Gastrocnemius medialis (tissue), 4 donors: ENCODE measurements around the gene PXMP2. TPM values are rescaled to one million over a fixed set of nuclear protein-coding genes. Genes with fewer than 3 reads are reported as not detected.

Source experiments
- ATAC-seq, 2 donors: fragments of 150-250 bp; one replicate each; pipeline ENCODE4 v1.9.1; 2016
- DNase-seq, 2 donors: peaks; one replicate each; pipeline ENCODE4 v3.0.0-alpha.2; 2019
- H3K27ac ChIP-seq, 4 donors: fragments of 200-600 bp; sonication (generic); 1 replicate in 1 of 4; 2 replicates in 3 of 4; pipeline ENCODE4 v1.5.1; 2016 to 2018; ENCODE audit warnings: mild to moderate bottlenecking in 2 of 4, moderate library complexity in 1 of 4
- H3K27me3 ChIP-seq, 3 donors: fragments of 200-600 bp; sonication (generic) in 2 of 3; 1 replicate in 1 of 3; 2 replicates in 2 of 3; pipeline versions ENCODE4 v1.5.1 to v1.6.0; 2016 to 2019; ENCODE audit warnings: mild to moderate bottlenecking in 1 of 3, moderate library complexity in 1 of 3
- H3K36me3 ChIP-seq, 2 donors: fragments of 200-600 bp; sonication (generic) in 1 of 2; one replicate each; pipeline ENCODE4 v1.5.1; 2017 to 2018
- H3K4me1 ChIP-seq, 2 donors: fragments of 200-600 bp; sonication (generic) in 1 of 2; one replicate each; pipeline ENCODE4 v1.5.1; 2016 to 2017; ENCODE audit warnings: mild to moderate bottlenecking in 2 of 2
- H3K4me3 ChIP-seq, 4 donors: fragments of 200-600 bp; sonication (generic) in 3 of 4; 1 replicate in 1 of 4; 2 replicates in 3 of 4; pipeline ENCODE4 v1.5.1; 2016 to 2019; ENCODE audit warnings: mild to moderate bottlenecking in 2 of 4
- H3K9me3 ChIP-seq, 3 donors: fragments of 200-600 bp; sonication (generic) in 2 of 3; 1 replicate in 1 of 3; 2 replicates in 2 of 3; pipeline ENCODE4 v1.5.1; 2016 to 2019
- POLR2A ChIP-seq, 2 donors: fragments of 450-650 bp; IDR thresholded peaks; one replicate each; pipeline ENCODE4 v1.6.1; 2017; ENCODE audit warnings: antibody characterized with exemption in 2 of 2, mild to moderate bottlenecking in 2 of 2, moderate library complexity in 2 of 2
- in situ Hi-C, 4 donors: fragments of 200-750 bp; cut with MboI; loops; one replicate each; pipeline versions ENCODE4 v1.15.0 to v1.8.0; 2017; ENCODE audit warnings: low sequenced_read_pairs in 4 of 4
- intact Hi-C: fragments of 100-400 bp; cut with DNase I; formaldehyde crosslinking; loops from one replicate; pipeline ENCODE4 v1.15.1; 2023; ENCODE audit warnings: low total_unique reads
- total RNA-seq, 4 donors: library from RNA; depleted of rRNA; stranded (reverse); fragments of >200 nt; gene quantifications; one replicate each; pipeline versions ENCODE4 v1.1.0 to v1.2.3, GENCODE V29; 2016
- TF ChIP-seq, protein P1 (sequence below), 5 experiments: fragments of 450-650 bp in 3 of 5; fragments of 200-600 bp in 2 of 5; sonication (generic) in 2 of 5; IDR thresholded peaks in 4 of 5; conservative IDR thresholded peaks in 1 of 5; 1 replicate in 4 of 5; 2 replicates in 1 of 5; pipeline ENCODE4 v1.5.1; 2016 to 2019; ENCODE audit warnings: antibody characterized with exemption in 5 of 5, mild to moderate bottlenecking in 3 of 5, moderate library complexity in 3 of 5

Gene PXMP2
- total RNA-seq, 4 donors from 2014 or later = 16.0 to 44.8 (median 38.6) TPM

GRCh38 chr12:132674561-132674960, 12.8 kb upstream of the PXMP2 start:
- H3K9me3 ChIP-seq = no peaks in the 10 kb centered on the region
- H3K27ac ChIP-seq = no peak overlapping the region
- no peaks in the 10 kb centered on the region for H3K4me1 ChIP-seq
- intact Hi-C loops = no loop called here
- TF ChIP-seq, protein P1, sequence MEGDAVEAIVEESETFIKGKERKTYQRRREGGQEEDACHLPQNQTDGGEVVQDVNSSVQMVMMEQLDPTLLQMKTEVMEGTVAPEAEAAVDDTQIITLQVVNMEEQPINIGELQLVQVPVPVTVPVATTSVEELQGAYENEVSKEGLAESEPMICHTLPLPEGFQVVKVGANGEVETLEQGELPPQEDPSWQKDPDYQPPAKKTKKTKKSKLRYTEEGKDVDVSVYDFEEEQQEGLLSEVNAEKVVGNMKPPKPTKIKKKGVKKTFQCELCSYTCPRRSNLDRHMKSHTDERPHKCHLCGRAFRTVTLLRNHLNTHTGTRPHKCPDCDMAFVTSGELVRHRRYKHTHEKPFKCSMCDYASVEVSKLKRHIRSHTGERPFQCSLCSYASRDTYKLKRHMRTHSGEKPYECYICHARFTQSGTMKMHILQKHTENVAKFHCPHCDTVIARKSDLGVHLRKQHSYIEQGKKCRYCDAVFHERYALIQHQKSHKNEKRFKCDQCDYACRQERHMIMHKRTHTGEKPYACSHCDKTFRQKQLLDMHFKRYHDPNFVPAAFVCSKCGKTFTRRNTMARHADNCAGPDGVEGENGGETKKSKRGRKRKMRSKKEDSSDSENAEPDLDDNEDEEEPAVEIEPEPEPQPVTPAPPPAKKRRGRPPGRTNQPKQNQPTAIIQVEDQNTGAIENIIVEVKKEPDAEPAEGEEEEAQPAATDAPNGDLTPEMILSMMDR (IDR thresholded peaks at IDR 0.05 in 4 of 5, conservative IDR thresholded peaks at IDR 0.05 in 1 of 5) = no peak
- TF ChIP-seq POLR2A (IDR thresholded peaks at IDR 0.05) = no peak
- H3K27me3 ChIP-seq = no peaks in the 10 kb centered on the region
- ATAC-seq (no peak), DNase-seq (no peak)
- no peak overlapping the region for H3K4me3 ChIP-seq
- peaks cover 7 to 67% of the 10 kb centered on the region in 2 donors for H3K36me3 ChIP-seq
- in situ Hi-C loops = no loop called here

- TF ChIP-seq, protein P1 (IDR thresholded peaks at IDR 0.05 in 4 of 5, conservative IDR thresholded peaks at IDR 0.05 in 1 of 5) = no peak
- TF ChIP-seq POLR2A (IDR thresholded peaks at IDR 0.05) = no peak
- Histone ChIP-seq H3K4me3 (no peak overlapping the region), H3K27ac (no peak overlapping the region), H3K9me3 (no peaks in the 10 kb centered on the region), H3K27me3 (no peaks in the 10 kb centered on the region), H3K4me1 (no peaks in the 10 kb centered on the region), H3K36me3 (peaks cover 7 to 62% of the 10 kb centered on the region in 2 donors)
- no peak for DNase-seq
- intact Hi-C loops = no loop called here
- no peak for ATAC-seq
- in situ Hi-C loops = no loop called here
Observed at GRCh38 chr12:132675757-132676432, 11.5 kb upstream of the PXMP2 start.

GRCh38 chr12:132677492-132677891, 9.9 kb upstream of the PXMP2 start:
- Histone ChIP-seq H3K4me3 (no peak overlapping the region), H3K27ac (no peak overlapping the region), H3K9me3 (no peaks in the 10 kb centered on the region), H3K36me3 (peaks cover 7 to 49% of the 10 kb centered on the region in 2 donors), H3K27me3 (no peaks in the 10 kb centered on the region), H3K4me1 (no peaks in the 10 kb centered on the region)
- DNase-seq (no peak), ATAC-seq (no peak)
- in situ Hi-C loops (no loop called here), intact Hi-C loops (no loop called here)
- TF ChIP-seq POLR2A (IDR thresholded peaks at IDR 0.05) = no peak
- TF ChIP-seq, protein P1 (IDR thresholded peaks at IDR 0.05 in 4 of 5, conservative IDR thresholded peaks at IDR 0.05 in 1 of 5) = no peak

DNA sequence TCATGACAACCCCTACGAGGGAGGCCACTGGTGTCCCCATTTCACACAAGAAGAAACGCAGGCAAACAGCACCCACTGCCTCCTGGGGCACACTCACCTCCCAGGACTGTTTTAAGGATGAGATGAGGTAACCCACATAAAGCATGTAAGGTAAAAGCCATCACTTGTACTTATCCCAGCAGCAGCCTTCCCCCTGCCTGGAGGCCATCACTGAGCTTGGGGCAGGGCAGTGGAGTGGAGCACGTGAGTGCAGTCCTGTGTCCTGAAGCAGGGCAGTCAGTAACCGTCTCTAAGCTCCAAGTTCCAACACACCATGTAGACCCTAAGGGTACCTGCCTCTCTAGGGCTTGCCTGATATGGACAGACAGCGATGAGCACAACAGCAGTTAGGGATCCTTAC, 2.0 kb upstream of the PXMP2 start:
- intact Hi-C loops (loop anchor here (5.0 kb wide), 1 partner anchor 77 kb away; the partner anchor contains the start of gene ANKLE2), in situ Hi-C loops (no loop called here)
- Histone ChIP-seq H3K27me3 (no peaks in the 10 kb centered on the region), H3K36me3 (no peaks in the 10 kb centered on the region), H3K27ac (no peak overlapping the region), H3K4me3 (no peak overlapping the region), H3K4me1 (peaks cover 6 to 10% of the 10 kb centered on the region in 2 donors), H3K9me3 (no peaks in the 10 kb centered on the region)
- ATAC-seq (no peak), DNase-seq (no peak)
- TF ChIP-seq, protein P1 (IDR thresholded peaks at IDR 0.05 in 4 of 5, conservative IDR thresholded peaks at IDR 0.05 in 1 of 5) = no peak
- TF ChIP-seq POLR2A (IDR thresholded peaks at IDR 0.05) = no peak
